Activated CD4-positive, alpha-beta T cell treated with anti-CD3 and anti-CD28 coated beads, Interleukin-2, amount 50 U/mL, for 1 hour (primary cell): Measurements from ENCODE around the gene EPC1.
"Not testable (repeated sequence)": the region's sequence is repeated elsewhere in the genome, so short reads cannot be mapped to it uniquely, and the experiment has no call there.

Experiments used
- DNase-seq: peaks from one replicate; pipeline ENCODE4 v3.0.0-alpha.2; 2020

EPC1 gene

DNA sequence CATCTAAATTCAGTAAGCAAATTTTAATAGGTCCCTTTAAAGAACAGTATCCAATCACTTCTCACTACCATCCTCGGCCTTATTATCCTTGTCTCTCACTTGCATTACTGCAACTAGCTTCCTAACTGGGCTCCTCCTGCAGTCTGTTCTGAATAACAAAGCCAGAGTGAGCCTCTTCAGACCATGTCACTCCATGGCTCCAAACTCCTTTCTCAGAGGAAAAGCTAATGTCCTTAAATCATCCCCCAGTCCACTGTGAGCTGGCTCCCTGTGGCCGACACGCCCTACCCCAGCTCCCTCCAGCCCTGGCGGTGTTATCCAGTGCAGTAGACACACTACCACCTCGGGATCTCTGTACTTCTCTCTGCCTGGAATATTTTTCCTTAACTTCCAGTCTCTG lies 80.0 kb downstream of the EPC1 start:
- no peak for DNase-seq

DNA sequence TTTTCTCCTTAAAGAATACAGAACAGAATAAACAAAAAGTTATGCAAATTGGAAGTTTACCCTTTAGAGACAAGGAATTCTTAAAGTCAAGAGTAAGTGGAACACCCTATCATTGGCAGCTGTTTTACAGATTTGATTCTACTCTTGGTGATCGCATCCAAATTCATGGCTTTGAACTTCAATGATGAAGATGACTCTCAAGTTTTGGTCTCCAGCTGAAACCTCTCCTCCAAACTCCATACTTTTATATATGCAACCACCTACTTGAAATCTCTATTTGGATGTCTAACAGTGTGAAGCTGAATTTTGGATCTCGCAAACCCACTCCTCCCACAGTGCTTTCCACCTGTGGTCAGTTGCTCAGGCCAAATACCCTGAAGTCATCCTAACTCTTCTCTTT lies 80.4 kb downstream of the EPC1 start:
- no peak for DNase-seq

DNA sequence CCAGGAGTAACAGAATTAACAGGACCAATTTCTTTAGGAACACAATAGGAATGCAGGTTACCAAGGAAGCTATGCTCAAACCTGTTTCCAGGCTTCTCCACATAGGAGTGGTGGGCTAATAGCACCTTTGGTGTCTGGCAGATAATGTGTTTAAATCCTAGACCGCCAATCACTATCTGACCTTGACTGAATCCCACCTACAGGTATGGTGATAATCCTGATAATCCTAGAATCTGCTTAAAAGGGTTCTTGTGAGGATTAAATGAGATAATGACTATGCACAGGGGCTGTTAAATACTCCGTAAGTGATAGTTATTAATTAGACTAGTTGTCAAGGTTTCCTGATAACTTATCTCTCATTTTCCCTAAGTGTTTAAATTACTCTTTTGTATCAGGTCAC lies 81.2 kb downstream of the EPC1 start:
- DNase-seq = no peak

DNA sequence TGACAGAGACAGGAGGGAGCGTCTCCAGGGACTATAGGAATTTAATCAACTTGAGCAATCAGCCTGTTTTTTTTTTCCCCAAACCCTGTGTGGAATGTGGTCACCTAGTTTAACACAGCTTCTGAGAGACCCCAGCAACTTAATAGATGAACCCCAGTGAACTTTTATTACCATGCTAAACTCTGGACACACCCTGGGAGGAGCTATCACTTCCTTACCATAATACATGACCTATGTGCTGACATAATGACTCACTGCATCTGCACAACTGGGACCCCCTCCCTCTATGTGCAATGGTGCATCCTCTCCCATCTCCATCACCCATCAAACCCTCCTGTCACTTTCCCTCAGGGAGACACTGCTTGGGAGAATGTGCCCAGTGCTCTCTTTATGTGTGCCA lies 83.7 kb downstream of the EPC1 start:
- DNase-seq = no peak

DNA sequence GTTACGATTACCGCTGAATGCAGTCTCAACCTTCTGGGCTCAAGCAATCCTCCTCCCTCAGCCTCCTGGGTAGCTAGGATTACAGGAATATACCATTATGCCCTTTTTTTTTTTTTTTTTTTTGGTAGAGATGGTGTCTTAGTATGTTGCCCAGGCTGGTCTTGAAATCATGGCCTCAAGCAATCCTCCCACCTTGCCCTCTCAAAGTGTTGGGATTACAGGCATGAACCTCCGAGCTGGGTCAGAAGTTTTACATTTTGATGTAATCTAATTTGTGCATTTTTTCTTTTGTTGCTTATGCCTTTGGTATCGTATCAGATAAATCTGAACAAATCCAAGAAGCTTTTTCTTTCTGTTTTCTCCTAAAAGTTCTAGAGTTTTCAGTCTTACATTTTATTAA lies 87.4 kb downstream of the EPC1 start:
- no peak for DNase-seq

DNA sequence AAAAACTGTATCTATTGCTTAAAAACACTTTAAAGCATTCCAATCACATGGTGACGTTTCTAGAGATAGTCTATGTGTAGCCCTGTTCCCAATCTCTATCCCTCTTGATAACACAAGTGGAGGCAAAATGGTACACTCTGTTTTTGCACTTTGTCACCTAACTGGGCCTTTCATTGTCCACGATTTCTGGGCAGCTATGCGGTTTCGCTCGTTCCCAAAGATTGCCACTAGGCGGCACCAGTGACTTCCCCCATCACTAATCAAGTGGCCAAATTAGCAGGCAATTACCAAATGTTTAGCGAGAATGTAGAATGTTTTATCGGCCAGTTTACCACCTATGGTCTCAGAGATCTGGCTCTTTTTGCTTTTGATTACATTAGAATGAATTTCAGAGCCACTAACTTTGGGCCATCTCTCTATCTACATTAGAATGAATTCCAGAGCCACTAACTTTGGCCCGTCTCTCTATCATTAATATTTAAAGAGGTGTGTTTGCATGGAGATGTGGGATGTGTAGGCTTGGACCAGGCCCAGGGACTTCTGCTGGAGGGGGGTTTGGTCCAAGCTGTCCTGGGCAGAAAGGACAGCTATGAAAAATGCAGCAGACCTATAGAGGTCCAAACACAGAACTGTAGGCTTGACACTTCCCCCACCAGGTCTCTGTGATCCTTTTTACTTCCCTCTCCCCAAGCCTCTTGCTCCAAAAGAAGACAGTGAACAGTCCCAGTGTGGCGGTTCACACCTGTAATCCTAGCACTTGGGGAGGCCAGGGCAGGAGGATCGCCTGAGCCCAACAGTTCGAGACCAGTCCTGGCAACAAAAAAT lies 90.1 kb downstream of the EPC1 start:
- DNase-seq = peak; percentile 67

DNA sequence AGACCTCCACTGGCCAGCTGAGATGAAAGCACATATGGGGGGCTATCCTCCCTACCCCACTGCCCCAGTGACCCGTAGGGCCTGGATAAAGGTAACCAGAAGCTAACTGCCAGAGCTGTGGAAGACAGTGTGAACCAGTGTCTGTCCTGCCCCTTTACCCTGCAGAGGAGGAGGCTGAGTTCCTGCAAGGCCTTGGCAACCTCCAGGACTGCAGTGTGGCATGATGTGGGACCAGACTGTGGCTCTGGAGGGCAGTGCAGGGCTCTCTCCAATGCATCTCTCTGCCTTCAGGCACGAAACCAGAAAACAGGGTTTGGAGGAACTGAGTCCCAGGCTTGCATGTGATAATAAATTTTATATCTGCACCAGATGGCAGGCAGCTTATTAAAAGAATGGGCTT lies 93.1 kb downstream of the EPC1 start:
- no peak for DNase-seq

DNA sequence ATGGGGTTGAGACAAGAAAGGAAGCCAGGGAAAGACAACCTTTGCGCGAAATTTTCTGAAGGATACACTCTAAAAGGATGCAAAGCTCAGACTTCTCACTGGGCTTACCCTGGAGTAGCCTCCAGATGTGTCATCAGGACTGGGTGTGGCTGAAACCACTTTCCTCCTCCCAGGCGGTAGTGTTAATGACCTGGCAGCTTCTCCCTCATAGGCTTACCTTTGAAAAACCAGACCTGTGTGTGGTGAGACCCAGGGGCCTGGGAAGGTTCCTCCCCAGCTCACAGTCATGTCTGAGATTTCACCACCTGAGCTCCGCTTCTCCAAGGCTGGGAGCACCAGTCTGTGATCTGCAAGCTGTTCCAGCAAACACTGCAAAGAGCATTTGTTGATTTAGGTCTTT lies 93.7 kb downstream of the EPC1 start:
- no peak for DNase-seq

DNA sequence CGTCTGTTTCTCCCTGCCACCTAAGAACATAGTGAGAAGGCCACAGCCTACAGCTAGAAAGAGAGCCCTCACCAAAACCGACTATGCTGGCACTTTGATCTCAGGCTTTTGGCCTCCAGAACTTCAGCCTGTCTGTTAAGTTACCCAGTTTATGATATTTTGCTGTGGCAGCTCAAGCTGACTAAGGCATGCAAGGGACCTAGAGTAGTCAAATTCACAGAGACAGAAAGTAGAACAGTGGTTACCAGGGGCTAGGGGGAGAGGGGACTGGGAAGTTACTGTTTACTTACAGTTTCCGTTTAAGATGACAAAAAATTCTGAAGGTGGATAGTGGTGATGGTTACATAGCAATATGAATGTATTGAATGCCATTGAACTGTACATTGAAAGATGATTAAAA lies 96.5 kb downstream of the EPC1 start:
- DNase-seq = not testable (repeated sequence)

DNA sequence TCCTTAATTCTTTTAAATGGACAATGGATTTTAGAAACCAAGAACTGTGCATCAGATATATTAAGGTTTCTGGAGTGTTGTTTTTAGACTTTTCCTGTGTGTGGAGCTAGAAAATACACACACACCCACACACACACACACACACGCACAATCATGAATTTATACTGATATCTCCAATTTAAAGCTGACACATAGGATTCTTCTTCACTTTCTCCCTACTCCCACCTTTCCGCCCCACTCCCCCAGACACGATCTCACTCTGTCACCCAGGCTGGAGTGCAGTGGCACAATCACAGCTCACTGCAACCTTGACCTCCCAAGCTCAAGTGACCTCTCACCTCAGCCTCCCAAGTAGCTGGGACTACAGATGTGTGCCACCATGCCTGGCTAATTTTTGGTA lies 100.3 kb downstream of the EPC1 start:
- DNase-seq = no peak

DNA sequence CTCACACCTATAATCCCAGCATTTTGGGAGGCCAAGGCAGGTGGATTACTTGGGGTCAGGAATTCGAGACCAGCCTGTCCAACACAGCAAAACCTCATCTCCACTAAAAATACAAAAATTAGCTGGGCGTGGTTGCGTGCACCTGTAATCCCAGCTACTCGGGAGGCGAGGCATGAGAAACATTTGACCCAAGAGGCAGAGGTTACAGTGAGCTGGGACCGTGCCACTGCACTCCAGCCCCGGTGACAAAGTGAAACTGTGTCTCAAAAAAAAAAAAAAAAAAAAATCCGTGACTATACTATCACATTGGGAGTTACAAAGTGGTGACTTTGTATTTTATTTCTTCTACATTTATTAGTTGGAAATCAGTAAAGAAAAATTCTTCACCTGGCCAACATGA lies 101.2 kb downstream of the EPC1 start:
- DNase-seq = no peak

DNA sequence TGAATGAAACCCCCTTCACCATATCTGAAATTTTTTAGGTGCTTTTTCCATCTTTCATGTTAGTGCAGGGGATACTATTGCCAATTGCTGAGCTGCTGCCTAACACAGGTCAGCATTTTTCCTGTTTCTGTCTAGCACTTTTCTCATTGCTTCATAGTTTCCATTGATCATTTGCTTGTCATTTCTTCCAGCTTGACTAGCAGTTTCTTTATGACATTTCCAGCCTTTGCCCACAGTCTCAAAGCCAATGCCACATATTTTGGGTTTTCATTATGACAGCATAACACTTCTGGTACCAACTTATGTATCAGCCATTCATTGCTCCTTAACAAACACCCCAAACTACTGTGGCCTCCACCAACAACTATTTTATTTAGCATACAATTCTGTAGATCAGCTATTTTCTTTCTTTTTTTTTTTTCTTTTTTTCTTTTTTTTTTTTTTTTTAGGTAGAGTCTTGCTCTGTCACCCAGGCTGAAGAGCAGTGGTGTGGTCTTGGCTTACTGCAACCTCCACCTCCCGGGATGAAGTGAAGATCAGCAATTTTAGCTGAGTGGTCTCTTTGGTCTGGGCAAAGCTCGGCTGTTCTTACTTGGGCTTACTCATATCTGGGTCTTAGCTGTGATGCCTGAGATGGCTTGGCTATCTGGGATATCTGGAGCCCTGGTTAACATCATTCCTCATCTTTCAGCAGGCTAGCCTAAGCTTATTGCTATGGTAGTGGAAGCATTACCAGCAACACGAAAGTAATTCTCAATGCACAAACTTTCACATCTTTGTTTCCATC lies 102.3 kb downstream of the EPC1 start:
- no peak for DNase-seq

DNA sequence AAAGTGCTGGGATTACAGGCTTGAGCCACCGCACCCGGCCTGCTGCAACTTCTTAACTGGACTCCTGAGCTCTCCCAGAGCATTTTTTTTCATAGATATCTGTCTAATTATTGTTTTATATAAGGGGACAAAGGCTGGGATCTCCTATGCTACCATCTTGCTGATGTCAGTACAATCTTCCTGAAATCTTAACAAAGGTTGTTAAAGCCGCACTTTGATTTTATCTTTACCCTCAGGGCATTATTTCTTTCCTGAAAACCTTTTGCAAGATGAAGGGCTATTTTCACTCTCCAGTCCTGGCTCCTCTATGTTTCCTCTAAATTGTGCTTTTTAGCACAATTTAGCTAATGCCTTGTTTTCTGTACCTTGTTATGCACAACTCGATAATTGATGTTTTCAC lies 102.9 kb downstream of the EPC1 start:
- no peak for DNase-seq

DNA sequence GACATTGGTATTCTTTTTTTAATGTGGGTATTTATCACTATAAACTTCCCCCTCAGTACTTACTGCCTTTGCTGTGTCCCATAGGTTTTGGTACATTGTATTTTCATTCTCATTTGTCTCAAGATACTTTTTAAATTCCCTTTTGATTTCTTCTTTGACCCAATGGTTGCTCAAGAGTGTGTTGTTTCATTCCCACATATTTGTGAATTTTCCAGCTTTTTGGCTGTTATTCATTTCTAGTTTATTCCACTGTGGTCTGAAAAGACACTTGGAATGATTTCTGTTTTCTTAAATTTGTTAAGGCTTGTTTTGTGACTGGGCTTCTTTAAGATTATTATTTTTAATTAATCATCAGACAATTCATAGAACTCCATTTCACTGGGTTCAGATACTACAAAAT lies 105.0 kb downstream of the EPC1 start:
- no peak for DNase-seq

DNA sequence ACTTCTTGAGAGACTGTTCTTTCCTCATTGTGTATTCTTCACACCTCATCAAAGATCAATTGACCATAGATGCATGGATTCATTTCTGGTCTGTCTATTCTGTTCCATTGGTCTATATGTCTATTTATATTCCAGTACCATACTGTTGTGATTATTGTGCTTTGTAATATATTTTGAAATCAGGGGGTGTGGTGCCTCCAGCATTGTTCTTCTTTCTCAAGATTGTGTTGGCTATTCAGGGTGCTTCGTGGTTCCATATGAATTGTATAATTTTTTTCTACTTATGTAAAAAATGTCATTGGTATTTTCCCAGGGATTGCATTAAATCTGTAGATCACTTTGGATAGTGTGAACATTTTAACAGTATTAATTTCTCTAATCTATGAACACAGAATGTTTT lies 106.5 kb downstream of the EPC1 start:
- DNase-seq = no peak

DNA sequence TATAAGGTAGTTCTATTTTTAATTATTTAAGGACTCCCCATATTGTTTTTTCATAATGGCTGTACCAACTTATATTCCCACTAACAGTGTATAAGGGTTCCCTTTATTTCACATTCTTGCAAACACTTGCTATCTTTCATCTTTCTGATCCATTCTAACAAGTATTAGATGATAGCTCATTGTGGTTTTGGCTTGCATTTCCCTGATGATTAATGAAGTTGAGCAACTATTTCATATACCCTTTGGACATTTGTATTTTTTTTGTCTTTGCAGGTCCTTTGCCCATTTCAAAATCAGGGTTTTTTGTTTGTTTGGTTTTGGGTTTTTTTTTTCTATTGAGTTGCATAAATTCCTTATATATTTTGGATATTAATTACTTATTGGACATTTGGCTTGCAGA lies 107.2 kb downstream of the EPC1 start:
- no peak for DNase-seq

DNA sequence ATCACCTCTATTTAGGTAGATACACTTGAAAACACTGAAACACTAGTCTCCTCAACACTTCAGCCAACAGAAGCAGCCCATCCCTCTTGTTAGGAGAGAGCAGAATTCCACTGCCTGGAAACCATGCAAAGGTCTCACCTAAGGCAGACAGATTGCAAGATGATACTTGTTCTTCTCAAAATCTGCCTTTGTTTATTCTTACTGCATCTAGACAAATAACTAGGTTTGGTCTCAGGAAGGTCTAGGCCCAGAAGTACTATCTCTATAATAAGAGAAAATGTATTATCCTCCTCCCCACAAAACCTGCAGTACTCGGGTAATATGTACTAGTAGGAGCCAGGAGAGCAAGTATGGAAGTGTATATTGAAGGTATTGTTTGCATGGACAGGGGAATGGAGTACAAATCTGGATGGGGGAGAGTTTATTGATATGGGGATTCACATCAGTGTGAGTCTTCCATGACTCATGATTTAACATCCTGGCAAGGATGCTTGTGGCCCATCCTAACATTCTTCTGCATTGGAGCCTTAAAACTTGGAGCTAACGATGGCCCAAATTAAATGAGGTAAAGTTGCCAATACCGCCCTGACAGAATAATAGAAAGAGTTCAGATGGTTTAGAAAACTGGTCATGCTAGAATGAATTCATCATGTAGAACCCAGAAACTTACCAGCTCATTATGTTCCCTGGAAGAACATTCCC lies 109.2 kb downstream of the EPC1 start:
- no peak for DNase-seq

DNA sequence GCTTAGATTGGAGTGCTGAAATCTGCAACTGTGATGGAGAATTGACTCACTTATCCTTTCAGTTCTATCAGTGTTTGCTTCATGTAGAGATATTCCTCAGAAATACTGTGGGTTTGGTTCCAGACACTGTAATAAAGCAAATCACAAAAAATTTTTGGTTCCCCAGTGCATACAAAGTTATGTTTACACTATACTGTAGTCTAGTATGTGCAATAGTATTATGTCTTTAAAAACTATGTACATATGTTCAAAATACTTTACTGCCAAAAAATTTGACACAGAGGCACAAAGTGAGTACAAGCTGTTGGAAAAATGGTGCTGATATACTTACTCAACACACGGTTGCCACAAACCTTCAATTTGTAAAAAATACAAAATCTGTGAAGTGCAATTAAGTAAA lies 112.5 kb downstream of the EPC1 start:
- no peak for DNase-seq

DNA sequence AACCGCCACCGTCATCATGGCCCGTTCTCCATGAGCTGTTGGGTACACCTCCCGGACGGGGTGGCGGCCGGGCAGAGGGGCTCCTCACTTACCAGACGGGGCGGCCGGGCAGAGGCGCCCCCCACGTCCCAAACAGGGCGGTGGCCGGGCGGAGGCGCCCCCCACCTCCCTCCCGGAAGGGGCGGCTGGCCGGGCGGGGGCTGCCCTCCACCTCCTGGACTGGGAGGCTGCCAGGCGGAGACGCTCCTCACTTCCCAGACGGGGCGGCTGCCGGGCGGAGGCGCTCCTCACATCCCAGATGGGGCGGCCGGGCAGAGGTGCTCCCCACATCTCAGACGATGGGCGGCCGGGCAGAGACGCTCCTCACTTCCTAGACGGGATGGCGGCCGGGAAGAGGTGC lies 113.6 kb downstream of the EPC1 start:
- not testable (repeated sequence) for DNase-seq

DNA sequence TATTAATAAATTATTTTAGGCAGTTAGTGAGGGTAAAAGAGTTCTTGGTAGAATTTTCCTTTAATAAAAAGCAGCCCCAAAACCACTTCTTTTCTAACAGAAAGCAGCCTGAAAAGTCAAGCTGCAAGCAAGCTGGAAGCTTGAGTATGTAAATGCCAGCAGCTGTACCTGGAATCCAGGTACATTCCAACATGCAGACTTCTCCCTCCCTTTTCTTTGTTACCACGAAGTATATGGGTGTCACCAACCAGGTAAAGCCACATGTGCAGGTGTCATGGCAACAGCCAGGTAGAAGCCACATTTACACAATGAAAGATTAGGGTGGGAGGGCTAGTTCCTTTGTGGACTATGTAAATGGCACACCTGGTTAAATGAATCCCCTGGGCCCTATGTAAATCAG lies 114.6 kb downstream of the EPC1 start:
- DNase-seq = no peak

DNA sequence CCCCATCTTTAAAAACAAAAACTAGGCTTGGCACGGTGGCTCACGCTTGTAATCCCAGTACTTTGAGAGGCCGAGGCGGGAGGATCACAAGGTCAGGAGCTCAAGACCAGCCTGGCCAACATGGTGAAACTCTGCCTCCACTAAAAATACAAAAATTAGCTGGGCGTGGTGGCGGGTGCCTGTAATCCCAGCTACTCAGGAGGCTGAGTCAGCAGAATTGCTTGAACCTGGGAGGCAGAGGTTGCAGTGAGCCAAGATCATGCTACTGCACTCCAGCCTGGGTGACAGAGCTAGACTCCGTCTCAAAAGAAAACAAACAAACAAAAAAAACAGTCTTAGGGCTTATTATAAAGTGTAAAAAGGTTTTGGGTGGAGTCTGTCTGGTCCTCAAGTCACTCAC lies 117.2 kb downstream of the EPC1 start:
- DNase-seq = not testable (repeated sequence)

DNA sequence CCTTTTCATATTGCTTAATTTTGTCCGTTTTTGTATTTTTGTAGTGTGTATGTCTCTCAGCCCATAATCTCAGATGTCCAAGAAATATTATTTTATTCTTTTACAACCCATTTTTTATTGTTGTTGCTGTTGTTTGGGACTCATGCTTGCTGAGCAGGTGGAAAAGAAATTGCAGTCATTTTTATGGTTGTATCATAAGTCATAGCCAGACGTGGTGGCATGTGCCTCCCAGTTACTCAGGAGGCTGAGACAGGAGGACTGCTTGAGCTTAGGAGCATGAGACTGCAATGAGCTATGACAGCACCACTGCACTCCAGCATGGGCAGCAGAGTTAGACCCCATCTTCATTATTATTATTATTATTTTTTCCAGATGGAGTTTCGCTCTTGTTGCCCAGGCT lies 117.8 kb downstream of the EPC1 start:
- DNase-seq = no peak

DNA sequence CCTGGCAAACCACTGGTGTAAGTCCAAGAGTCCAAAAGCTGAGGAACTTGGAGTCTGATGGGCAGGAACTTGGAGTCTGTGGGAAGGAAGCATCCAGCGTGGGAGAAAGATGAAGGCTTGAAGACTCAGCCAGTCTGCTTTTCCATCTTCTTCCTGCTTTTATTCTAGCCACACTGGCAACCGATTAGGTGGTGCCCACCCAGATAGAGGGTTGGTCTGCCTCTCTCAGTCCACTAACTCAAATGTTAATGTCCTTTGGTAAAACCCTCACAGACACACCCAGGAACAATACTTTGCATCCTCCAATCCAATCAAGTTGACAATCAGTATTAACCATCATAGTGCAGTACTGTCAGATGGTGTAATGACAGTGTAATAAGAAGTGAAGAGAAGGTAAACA lies 119.2 kb downstream of the EPC1 start:
- DNase-seq = no peak

DNA sequence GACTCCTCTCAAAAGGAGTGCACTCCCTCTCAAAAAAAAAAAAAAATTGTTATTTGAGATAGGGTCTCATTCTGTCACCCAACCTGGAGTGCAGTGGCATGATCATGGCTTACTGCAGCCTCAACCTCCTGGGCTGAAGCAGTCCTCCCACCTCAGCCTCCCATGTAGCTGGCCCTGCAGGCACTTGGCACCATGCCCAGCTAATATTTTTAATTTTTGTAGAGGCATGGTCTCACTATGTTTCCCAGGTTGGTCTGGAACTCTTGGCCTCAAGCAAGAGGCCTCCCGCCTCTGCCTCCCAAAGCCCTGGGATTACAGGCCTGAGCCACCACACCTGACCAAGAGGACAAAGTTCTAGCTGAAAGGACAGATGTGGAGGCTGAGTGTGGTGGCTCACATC lies 120.3 kb downstream of the EPC1 start:
- no peak for DNase-seq
